Measurements from ENCODE around the gene SERPINB6. TPM values are rescaled to one million over a fixed set of nuclear protein-coding genes. Genes with fewer than 3 reads are reported as not detected.

Gene SERPINB6
- total and polyA plus RNA-seq, 2 experiments from 2014 or later: 95.7 to 149 TPM

DNA sequence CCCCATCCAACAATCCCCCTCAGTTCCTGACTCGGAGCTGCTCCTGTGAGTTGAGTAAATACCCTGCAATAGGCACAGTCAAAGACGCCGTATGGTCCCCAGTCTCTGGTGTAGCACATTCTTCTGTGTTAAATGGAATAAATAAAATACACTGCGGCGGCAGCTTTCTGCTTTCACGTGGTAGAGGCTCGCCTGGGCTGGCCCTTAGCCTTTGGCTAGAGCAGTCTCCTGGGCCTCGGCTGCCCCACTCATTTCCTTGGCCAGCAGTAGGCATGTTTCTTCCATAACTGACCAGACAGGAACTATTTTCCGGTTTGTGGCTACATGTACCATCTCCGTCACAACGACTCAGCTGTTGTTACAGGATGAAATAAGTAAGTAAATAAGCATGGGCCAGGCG lies 20.7 kb downstream of the SERPINB6 start:
- DNase-seq: no peak
- H3K9ac ChIP-seq: no peak overlapping the region
- TF ChIP-seq EZH2phosphoT487 (IDR thresholded peaks at IDR 0.05; ENCODE audit: insufficient read depth, low read depth): no peak
- TF ChIP-seq EZH2 (IDR thresholded peaks at IDR 0.05; ENCODE audit: insufficient read depth, poor library complexity, severe bottlenecking): no peak
- no peaks in the 10 kb centered on the region for H3K9me2 ChIP-seq (ENCODE audit: insufficient read depth)
- H2AFZ ChIP-seq: no peak overlapping the region
- 84% methylated on average over 12 of the region's 12 CpGs for WGBS, 2 experiments (ENCODE audit: low coverage in 1 of 2, low lambda C conversion rate in 2 of 2, missing lambda C conversion rate in 2 of 2)
- H3K36me3 ChIP-seq (ENCODE audit: low read depth): peaks cover 3% of the 10 kb centered on the region; the same call in 1 of the 2 replicates
- H3K27ac ChIP-seq: no peak overlapping the region
- in situ Hi-C loops (cut with MboI): no loop called here
- H3K9me3 ChIP-seq (ENCODE audit: low read depth): no peaks in the 10 kb centered on the region
- peaks cover 33% of the 10 kb centered on the region for H3K79me2 ChIP-seq (ENCODE audit: insufficient read depth)
- no peaks in the 10 kb centered on the region for H3K27me3 ChIP-seq (replicated peaks; ENCODE audit: insufficient read depth)
- H3K4me3 ChIP-seq: no peak overlapping the region
- no peaks in the 10 kb centered on the region for H4K20me1 ChIP-seq (ENCODE audit: insufficient read depth)
- H3K4me1 ChIP-seq (ENCODE audit: insufficient read depth): peaks cover 9% of the 10 kb centered on the region
- H3F3A ChIP-seq (ENCODE audit: insufficient read depth): 0 out of 2 replicates have a peak, but pooled peaks cover 3% of the 10 kb centered on the region
- no peak overlapping the region for H3K4me2 ChIP-seq (ENCODE audit: unreplicated experiment)

DNA sequence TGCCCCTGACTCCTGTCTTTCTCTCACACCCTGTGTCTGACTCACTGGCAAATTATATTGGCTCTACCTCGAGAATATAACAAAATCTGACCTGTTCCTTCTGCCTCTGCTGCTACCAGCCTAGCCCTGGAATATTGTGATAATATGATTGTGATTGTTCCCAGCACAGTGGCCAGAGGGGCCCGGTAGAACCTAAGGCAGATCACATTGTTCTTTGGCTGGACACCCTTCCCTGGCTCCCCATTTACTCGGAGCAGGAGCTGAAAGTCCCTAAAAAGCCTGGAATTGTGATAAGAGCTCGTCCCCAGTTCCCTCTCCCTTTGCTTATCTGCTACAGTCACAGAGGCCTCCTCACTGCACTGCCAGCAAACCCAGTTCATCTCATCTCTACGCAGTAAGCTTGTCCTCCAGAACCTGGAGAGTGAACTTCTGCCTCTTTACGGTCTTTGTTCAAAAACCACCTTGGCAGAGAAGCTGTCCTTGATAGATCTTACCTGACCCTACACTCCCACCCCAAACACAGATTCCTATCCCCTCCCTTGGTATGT lies 21.8 kb downstream of the SERPINB6 start:
- Histone ChIP-seq H3K4me2 (ENCODE audit: unreplicated experiment) (no peak overlapping the region), H3K9me2 (ENCODE audit: insufficient read depth) (no peaks in the 10 kb centered on the region), H3K27me3 (replicated peaks; ENCODE audit: insufficient read depth) (no peaks in the 10 kb centered on the region), H3K79me2 (ENCODE audit: insufficient read depth) (peaks cover 22% of the 10 kb centered on the region; the same call in 1 of the 2 replicates), H4K20me1 (ENCODE audit: insufficient read depth) (no peaks in the 10 kb centered on the region), H3K9me3 (ENCODE audit: low read depth) (no peaks in the 10 kb centered on the region), H3F3A (ENCODE audit: insufficient read depth) (0 out of 2 replicates have a peak, but pooled peaks cover 3% of the 10 kb centered on the region), H3K4me3 (no peak overlapping the region), H3K27ac (no peak overlapping the region), H3K4me1 (ENCODE audit: insufficient read depth) (peaks cover 9% of the 10 kb centered on the region), H3K9ac (no peak overlapping the region), H3K36me3 (ENCODE audit: low read depth) (peaks cover 3% of the 10 kb centered on the region; the same call in 1 of the 2 replicates), H2AFZ (no peak overlapping the region)
- no peak for DNase-seq
- WGBS, 2 experiments (ENCODE audit: low coverage in 1 of 2, low lambda C conversion rate in 2 of 2, missing lambda C conversion rate in 2 of 2): 79 to 82% methylated on average over 6 of the region's 6 CpGs
- TF ChIP-seq EZH2phosphoT487 (IDR thresholded peaks at IDR 0.05; ENCODE audit: insufficient read depth, low read depth) (no peak), EZH2 (IDR thresholded peaks at IDR 0.05; ENCODE audit: insufficient read depth, poor library complexity, severe bottlenecking) (no peak)
- in situ Hi-C loops (cut with MboI): no loop called here

DNA sequence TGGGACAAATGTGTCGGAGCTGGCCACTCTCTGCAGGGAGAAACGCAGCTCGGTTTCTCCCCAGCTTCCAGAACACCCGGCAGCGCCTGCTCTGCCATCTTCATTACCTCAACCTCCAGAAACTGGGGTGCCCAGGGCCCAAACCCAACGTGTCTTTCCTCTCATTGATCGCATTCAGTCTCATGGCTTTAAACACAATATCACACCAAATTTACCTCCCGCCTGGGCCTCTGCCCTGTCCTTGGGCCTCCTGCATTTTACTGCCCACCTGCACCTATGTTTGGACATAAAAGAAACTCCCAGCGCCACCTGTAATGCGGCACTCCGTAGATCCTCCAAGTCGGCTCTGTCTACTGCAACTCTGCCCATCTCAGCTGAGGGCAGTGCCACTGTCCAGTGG lies 22.2 kb downstream of the SERPINB6 start:
- TF ChIP-seq EZH2 (IDR thresholded peaks at IDR 0.05; ENCODE audit: insufficient read depth, poor library complexity, severe bottlenecking): no peak
- TF ChIP-seq EZH2phosphoT487 (IDR thresholded peaks at IDR 0.05; ENCODE audit: insufficient read depth, low read depth): no peak
- H3K9me2 ChIP-seq (ENCODE audit: insufficient read depth): no peaks in the 10 kb centered on the region
- no peaks in the 10 kb centered on the region for H3K27me3 ChIP-seq (replicated peaks; ENCODE audit: insufficient read depth)
- H3K4me2 ChIP-seq (ENCODE audit: unreplicated experiment): no peak overlapping the region
- no peak overlapping the region for H3K4me3 ChIP-seq
- H3F3A ChIP-seq (ENCODE audit: insufficient read depth): 0 out of 2 replicates have a peak, but pooled peaks cover 3% of the 10 kb centered on the region
- H3K9me3 ChIP-seq (ENCODE audit: low read depth): no peaks in the 10 kb centered on the region
- H3K4me1 ChIP-seq (ENCODE audit: insufficient read depth): peaks cover 9% of the 10 kb centered on the region
- in situ Hi-C loops (cut with MboI): no loop called here
- no peak overlapping the region for H3K27ac ChIP-seq
- no peak overlapping the region for H2AFZ ChIP-seq
- H3K79me2 ChIP-seq (ENCODE audit: insufficient read depth): peaks cover 17% of the 10 kb centered on the region; the same call in 1 of the 2 replicates
- no peak for DNase-seq
- peaks cover 3% of the 10 kb centered on the region; the same call in 1 of the 2 replicates for H3K36me3 ChIP-seq (ENCODE audit: low read depth)
- H4K20me1 ChIP-seq (ENCODE audit: insufficient read depth): no peaks in the 10 kb centered on the region
- WGBS, 2 experiments (ENCODE audit: low coverage in 1 of 2, low lambda C conversion rate in 2 of 2, missing lambda C conversion rate in 2 of 2): 95% methylated on average over 12 of the region's 12 CpGs
- no peak overlapping the region for H3K9ac ChIP-seq

DNA sequence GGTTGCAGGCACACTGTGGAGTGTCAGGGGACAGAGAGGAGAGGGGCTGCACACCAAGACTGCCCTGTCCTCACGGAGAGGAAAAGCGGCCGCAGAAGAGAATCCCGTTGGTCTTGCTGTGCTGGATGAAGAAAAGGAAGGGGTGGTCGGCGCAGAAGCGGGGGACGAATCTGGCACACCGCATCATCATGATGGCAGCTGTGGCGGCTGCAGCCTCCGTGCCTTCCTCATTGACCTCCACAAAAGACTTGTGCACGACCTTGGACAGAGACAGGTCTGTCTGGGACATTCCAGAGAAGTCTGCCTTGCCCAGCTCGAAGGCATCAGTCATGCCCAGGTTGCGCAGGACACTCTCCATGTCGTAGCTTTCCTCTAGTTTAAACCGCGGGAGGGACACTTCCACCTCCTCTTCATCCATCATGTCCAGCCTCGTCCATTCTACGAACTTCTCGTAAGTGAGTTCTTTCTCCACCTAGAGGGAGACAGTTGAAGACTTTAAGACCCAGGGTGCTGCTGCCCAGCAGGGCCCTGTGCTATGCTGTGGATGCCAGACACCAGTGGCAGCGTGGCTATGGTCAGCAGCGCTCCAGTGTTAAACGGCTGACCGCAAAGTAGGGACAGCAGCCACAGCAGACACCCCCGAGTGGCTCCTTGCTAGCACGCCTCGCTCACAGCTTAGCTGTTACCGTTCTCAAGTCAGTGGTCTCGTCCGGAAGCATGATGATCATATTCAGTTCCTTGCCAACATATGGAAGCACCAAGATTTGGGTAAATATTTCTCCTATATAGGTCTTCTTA lies 22.9 kb downstream of the SERPINB6 start:
- no peak overlapping the region for H2AFZ ChIP-seq
- peaks cover 9% of the 10 kb centered on the region for H3K4me1 ChIP-seq (ENCODE audit: insufficient read depth)
- TF ChIP-seq EZH2 (IDR thresholded peaks at IDR 0.05; ENCODE audit: insufficient read depth, poor library complexity, severe bottlenecking) (no peak), EZH2phosphoT487 (IDR thresholded peaks at IDR 0.05; ENCODE audit: insufficient read depth, low read depth) (no peak)
- WGBS, 2 experiments (ENCODE audit: low coverage in 1 of 2, low lambda C conversion rate in 2 of 2, missing lambda C conversion rate in 2 of 2): 95% methylated on average over 30 of the region's 30 CpGs
- no peak overlapping the region for H3K4me2 ChIP-seq (ENCODE audit: unreplicated experiment)
- H3K36me3 ChIP-seq (ENCODE audit: low read depth): peaks cover 3% of the 10 kb centered on the region; the same call in 1 of the 2 replicates
- H3K9me3 ChIP-seq (ENCODE audit: low read depth): no peaks in the 10 kb centered on the region
- no peak for DNase-seq
- no peaks in the 10 kb centered on the region for H3K9me2 ChIP-seq (ENCODE audit: insufficient read depth)
- no peaks in the 10 kb centered on the region for H3K27me3 ChIP-seq (replicated peaks; ENCODE audit: insufficient read depth)
- in situ Hi-C loops (cut with MboI): no loop called here
- no peaks in the 10 kb centered on the region for H4K20me1 ChIP-seq (ENCODE audit: insufficient read depth)
- no peak overlapping the region for H3K4me3 ChIP-seq
- no peak overlapping the region for H3K9ac ChIP-seq
- H3K79me2 ChIP-seq (ENCODE audit: insufficient read depth): peaks cover 10% of the 10 kb centered on the region; the same call in 1 of the 2 replicates
- no peak overlapping the region for H3K27ac ChIP-seq
- 0 out of 2 replicates have a peak, but pooled peaks cover 3% of the 10 kb centered on the region for H3F3A ChIP-seq (ENCODE audit: insufficient read depth)

Data from GM23248 (cell line).